Panc1 (cell line): ENCODE results near the gene AP5S1. TPM values are rescaled to one million over a fixed set of nuclear protein-coding genes. Genes with fewer than 3 reads are reported as not detected.
"Not testable (repeated sequence)": the region's sequence is repeated elsewhere in the genome, so short reads cannot be mapped to it uniquely, and the experiment has no call there.

Experiments
- ATAC-seq: fragments of 200-7000 bp; cut with Tn5 transposase; 2 replicates; pipeline ENCODE4 v1.9.1; 2020; ENCODE audit warnings: mild to moderate bottlenecking, moderate library complexity
- BruUV-seq: library from RNA; stranded (reverse); fragments of 400-500 nt; replicated peaks from 2 replicates; lab custom pipeline; 2021; lab: Mats Ljungman, UMichigan
- CTCF ChIA-PET: fragments of 300-600 bp; sonication (Branson Sonifier 250); formaldehyde crosslinking; loops from one replicate; lab custom pipeline; 2022; ENCODE audit warnings: antibody characterized with exemption; lab: Charles Lee
- POLR2A ChIA-PET: fragments of 300-600 bp; sonication (Branson Sonifier 250); formaldehyde crosslinking; loops from one replicate; lab custom pipeline; 2022; ENCODE audit warnings: antibody characterized with exemption; lab: Charles Lee
- DNase-seq: peaks from one replicate; pipeline ENCODE4 v3.0.0-alpha.2; 2010; ENCODE audit warnings: low read depth, low spot score
- H3K27ac ChIP-seq: 2 replicates; pipeline ENCODE4 v1.5.1; 2011; ENCODE audit warnings: mild to moderate bottlenecking, low read length, inconsistent platforms
- H3K27me3 ChIP-seq: fragments of 200-500 bp; sonication (Bioruptor generic); 2 replicates; pipeline ENCODE4 v1.6.0; 2014; ENCODE audit warnings: low read length, inconsistent platforms; ENCODE audit not compliant: control insufficient read depth, insufficient read depth
- H3K36me3 ChIP-seq: fragments of 200-500 bp; sonication (Bioruptor generic); 2 replicates; pipeline ENCODE4 v1.5.1; 2014; ENCODE audit warnings: inconsistent platforms, mild to moderate bottlenecking, low read length, moderate library complexity; ENCODE audit not compliant: control insufficient read depth, insufficient read depth
- H3K4me1 ChIP-seq: 2 replicates; pipeline ENCODE4 v1.5.1; 2011; ENCODE audit warnings: inconsistent platforms, mild to moderate bottlenecking, low read length, moderate library complexity; ENCODE audit not compliant: control insufficient read depth, insufficient read depth
- H3K4me3 ChIP-seq, 2 experiments: 2 replicates each; pipeline ENCODE4 v1.5.1; 2011 to 2012; ENCODE audit warnings: low read depth in 2 of 2, low read length in 2 of 2, mild to moderate bottlenecking in 2 of 2, inconsistent platforms in 1 of 2, moderate library complexity in 1 of 2
- H3K9me3 ChIP-seq: fragments of 200-500 bp; sonication (Bioruptor generic); 2 replicates; pipeline ENCODE4 v1.5.1; 2014; ENCODE audit warnings: low read depth, mild to moderate bottlenecking, inconsistent platforms, low read length, moderate library complexity; ENCODE audit not compliant: control insufficient read depth, insufficient read depth
- CTCF ChIP-seq: fragments of 450-650 bp; IDR thresholded peaks from 2 replicates; pipeline ENCODE4 v1.5.1; 2017; ENCODE audit warnings: mild to moderate bottlenecking
- POLR2AphosphoS5 ChIP-seq: IDR thresholded peaks from 2 replicates; pipeline ENCODE4 v1.6.1; 2012; ENCODE audit warnings: mild to moderate bottlenecking, low read depth, low read length, moderate library complexity
- REST ChIP-seq, 2 experiments: IDR thresholded peaks; 2 replicates each; pipeline ENCODE4 v1.6.1; 2011 to 2012; ENCODE audit warnings: low read depth in 2 of 2, control low read depth in 1 of 2, low read length in 1 of 2, mild to moderate bottlenecking in 1 of 2, moderate library complexity in 1 of 2; ENCODE audit not compliant: insufficient read depth in 1 of 2
- SIN3A ChIP-seq: IDR thresholded peaks from 2 replicates; pipeline ENCODE4 v1.6.1; 2012; ENCODE audit warnings: low read depth, mild to moderate bottlenecking, low read length, moderate library complexity, borderline replicate concordance; ENCODE audit not compliant: insufficient read depth
- TCF7L2 ChIP-seq: IDR thresholded peaks from 2 replicates; pipeline ENCODE4 v1.6.1; 2011; ENCODE audit warnings: mild to moderate bottlenecking, low read depth, low read length, inconsistent platforms
- in situ Hi-C: cut with HindIII; loops from 2 replicates; pipeline ENCODE4 v1.10.0; 2016; ENCODE audit warnings: low sequenced_read_pairs, low pct_unique_long_range_greater_than_20kb
- intact Hi-C: fragments of 100-400 bp; cut with micrococcal nuclease; formaldehyde crosslinking; loops from one replicate; pipeline ENCODE4 v1.10.0; 2022; ENCODE audit not compliant: unreplicated experiment
- total RNA-seq: library from RNA; stranded (reverse); gene quantifications from one replicate; pipeline ENCODE4 v1.2.1, GENCODE V29; 2021; ENCODE audit not compliant: unreplicated experiment

Gene AP5S1
- total RNA-seq, 1 experiment from 2014 or later, result 23.1 TPM

GRCh38 chr20:3843490-3843889 lies 23.1 kb downstream of the AP5S1 start:
- Histone ChIP-seq H3K36me3 (peaks cover 2% of the 10 kb centered on the region; the same call in 1 of the 2 replicates), H3K4me3 (no peak overlapping the region), H3K9me3 (no peaks in the 10 kb centered on the region), H3K27ac (no peak overlapping the region), H3K27me3 (no peaks in the 10 kb centered on the region), H3K4me1 (peaks cover 9% of the 10 kb centered on the region; the same call in 1 of the 2 replicates)
- intact Hi-C loops, result no loop called here
- ChIA-PET POLR2A (interaction anchor here (0.6 kb wide), 1 partner anchor 14 kb away, joined by 8 read pairs; no protein-coding TSS in a partner anchor), CTCF (interaction anchor here (0.7 kb wide), 1 partner anchor 18 kb away, joined by 6 read pairs; no protein-coding TSS in a partner anchor)
- no peak for DNase-seq
- in situ Hi-C loops, result no loop called here
- no TSS peak for BruUV-seq
- ATAC-seq, result no peak
- no peak for TF ChIP-seq CTCF
- TF ChIP-seq TCF7L2, result no peak
- TF ChIP-seq SIN3A, result no peak
- no peak for TF ChIP-seq REST (IDR thresholded peaks at IDR 0.05; ENCODE audit: insufficient read depth in 1 of 2, low read depth in 2 of 2, low read length in 1 of 2)
- TF ChIP-seq POLR2AphosphoS5, result no peak

GRCh38 chr20:3843990-3844619 lies 23.8 kb downstream of the AP5S1 start:
- in situ Hi-C loops, DNase-seq: not testable (repeated sequence)

GRCh38 chr20:3846378-3846739 lies 26.0 kb downstream of the AP5S1 start:
- ChIA-PET CTCF (no interaction called here), POLR2A (no interaction called here)
- no TSS peak for BruUV-seq
- intact Hi-C loops (no loop called here), in situ Hi-C loops (no loop called here)
- Histone ChIP-seq H3K27ac (peak overlapping the region; percentile 85), H3K4me3 (peak overlapping the region; percentile 84 to 86), H3K36me3 (peaks cover 2% of the 10 kb centered on the region; the same call in 1 of the 2 replicates), H3K27me3 (no peaks in the 10 kb centered on the region), H3K4me1 (peaks cover 9% of the 10 kb centered on the region; the same call in 1 of the 2 replicates), H3K9me3 (no peaks in the 10 kb centered on the region)
- ATAC-seq (no peak; the same call in 1 of the 2 replicates), DNase-seq (no peak)
- TF ChIP-seq CTCF, result no peak
- no peak for TF ChIP-seq SIN3A
- TF ChIP-seq POLR2AphosphoS5, result no peak
- no peak for TF ChIP-seq TCF7L2
- TF ChIP-seq REST (IDR thresholded peaks at IDR 0.05; ENCODE audit: insufficient read depth in 1 of 2, low read depth in 2 of 2, low read length in 1 of 2), result no peak

More at GRCh38 chr20:3843990-3844619, 23.8 kb downstream of the AP5S1 start:
- H3K9me3 ChIP-seq, intact Hi-C loops, CTCF ChIA-PET, H3K27me3 ChIP-seq, ATAC-seq, H3K36me3 ChIP-seq, H3K27ac ChIP-seq, BruUV-seq, H3K4me1 ChIP-seq, H3K4me3 ChIP-seq: not testable (repeated sequence)
- POLR2A ChIA-PET, result interaction anchor here (0.6 kb wide), 1 partner anchor 15 kb away, joined by 8 read pairs; no protein-coding TSS in a partner anchor
